GM21529 (cell line): ENCODE measurements around the gene SLC4A3.

ENCODE experiments used
- ATAC-seq: cut with Tn5 transposase; IDR thresholded peaks from one replicate; pipeline ENCODE4 v1.9.1; 2021; ENCODE audit not compliant: unreplicated experiment

Gene SLC4A3

DNA sequence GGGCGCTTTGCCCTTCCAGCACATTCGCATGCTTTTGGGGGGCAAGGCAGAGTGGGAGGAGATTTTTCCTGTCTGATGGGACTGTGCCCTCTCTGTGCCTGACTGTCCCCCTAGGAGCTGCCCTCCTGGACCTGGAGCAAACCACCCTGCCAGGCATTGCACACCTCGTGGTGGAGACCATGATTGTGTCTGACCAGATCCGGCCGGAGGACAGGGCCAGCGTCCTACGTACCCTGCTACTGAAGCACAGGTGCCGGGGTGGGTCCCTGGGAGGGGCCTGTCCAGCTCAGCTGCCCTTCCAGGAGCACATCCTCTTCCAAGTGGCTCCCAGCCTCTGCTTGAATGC lies 5.3 kb downstream of the SLC4A3 start:
- ATAC-seq, result no peak

DNA sequence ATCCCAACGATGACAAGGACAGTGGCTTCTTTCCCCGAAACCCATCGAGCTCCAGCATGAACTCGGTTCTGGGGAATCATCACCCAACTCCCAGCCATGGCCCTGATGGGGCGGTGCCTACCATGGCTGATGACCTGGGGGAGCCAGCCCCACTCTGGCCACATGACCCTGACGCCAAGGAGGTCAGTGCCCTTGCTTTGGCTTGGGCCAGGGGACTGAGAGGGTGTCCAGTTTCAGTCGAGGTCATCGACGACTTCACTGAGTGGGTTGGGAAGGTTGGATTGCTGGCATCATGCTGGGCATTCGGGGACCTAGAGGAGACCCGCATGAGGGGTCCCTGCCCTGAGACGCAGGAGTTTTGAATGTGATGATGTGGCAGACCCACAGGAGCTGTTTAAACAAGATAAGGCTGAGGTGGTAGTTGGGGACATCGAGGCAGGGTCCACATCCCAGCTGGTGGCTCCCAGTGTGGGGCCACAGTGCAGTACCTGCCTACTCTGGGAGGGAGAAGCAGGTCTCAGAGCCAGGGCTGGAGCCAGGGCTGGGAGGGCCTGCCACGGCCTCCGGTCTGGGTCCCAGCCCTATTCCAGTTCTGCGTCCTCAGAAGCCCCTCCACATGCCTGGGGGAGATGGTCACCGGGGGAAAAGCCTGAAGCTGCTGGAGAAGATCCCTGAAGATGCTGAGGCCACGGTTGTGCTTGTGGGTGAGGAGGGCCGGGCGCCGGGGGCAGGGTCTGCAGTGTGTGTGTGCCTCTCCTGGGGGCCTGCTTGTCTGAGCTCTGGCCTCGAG lies 6.0 kb downstream of the SLC4A3 start:
- no peak for ATAC-seq

DNA sequence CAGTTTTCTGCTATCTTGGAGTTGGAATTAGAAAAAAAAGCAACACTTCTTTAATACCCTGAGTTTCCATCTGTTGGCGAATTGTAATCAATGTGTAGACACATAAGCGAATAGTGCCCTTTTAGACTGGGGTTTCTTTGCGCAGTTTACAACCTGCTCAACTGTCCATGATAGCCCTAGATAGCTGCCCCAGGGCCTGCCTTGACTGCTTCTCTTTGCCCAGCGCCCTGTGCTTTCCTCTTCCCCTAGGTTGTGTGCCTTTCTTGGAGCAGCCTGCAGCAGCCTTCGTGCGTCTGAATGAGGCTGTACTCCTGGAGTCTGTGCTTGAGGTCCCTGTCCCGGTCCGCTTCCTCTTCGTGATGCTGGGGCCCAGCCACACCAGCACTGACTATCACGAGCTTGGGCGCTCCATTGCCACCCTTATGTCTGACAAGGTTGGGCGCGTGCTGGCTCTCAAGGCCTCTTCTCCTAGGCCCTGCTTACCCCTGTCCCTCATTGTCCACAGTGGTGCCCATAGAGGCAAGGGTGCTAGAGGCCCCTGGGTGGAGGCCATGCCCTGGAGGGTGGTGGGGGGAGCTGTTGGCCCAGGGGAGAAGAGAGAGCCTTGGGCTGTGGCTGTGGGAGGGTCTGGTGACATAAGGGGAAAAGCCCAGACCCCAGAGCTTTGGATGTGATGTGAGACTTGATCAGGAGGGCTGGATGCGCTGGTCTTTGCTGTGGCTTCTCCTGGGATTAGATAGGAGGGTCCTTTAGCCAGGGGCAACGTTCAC lies 6.9 kb downstream of the SLC4A3 start:
- no peak for ATAC-seq

GRCh38 chr2:219634951-219635751 lies 7.7 kb downstream of the SLC4A3 start:
- no peak for ATAC-seq

DNA sequence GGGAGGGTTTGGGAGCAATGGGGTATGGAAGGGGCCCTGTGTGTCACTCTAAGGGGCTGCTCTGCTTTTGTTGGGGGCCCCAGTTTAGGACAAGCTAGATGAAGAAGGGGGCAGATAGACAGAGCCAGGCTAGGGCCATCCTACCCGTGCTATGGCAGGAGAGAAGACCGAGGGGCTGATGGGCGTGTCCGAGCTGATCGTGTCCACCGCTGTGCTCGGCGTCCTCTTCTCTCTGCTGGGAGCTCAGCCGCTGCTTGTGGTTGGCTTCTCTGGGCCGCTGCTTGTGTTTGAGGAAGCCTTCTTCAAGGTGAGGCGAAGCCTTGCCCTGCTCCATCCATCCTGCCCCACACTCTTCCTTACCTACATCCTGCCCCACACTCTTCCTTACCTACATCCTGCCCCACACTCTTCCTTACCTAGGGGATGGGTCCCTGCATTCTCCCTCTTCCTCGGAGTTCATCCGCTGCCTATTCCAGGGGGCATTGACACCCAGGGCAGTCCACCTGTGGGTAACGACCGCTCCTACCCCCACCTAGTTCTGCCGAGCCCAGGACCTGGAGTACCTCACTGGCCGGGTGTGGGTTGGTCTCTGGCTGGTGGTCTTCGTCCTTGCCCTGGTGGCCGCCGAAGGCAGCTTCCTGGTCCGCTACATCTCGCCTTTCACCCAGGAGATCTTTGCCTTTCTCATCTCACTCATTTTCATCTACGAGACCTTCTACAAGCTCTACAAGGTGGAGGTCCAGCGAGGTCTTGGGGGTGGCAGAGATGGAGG lies 8.9 kb downstream of the SLC4A3 start:
- no peak for ATAC-seq

- no peak for ATAC-seq
These were observed 9.8 kb downstream of the SLC4A3 start for GRCh38 chr2:219636941-219637841.

DNA sequence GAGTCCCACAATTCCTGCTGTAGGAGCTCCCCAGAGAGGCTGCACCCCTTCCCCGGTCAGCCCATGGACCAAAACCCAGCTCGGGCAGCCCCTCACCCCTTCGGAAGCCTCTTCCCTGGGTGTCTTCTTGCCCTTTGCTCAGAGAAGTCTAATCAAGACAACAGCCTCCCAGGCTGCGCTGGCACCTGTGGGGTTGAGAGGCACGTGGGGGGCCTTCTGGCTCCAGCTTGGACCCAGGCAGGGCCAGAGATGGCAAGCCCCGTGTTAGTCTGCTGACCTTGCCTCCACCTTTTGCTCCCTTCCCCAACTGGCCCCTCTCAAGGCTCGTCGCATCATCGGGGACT lies 10.4 kb downstream of the SLC4A3 start:
- no peak for ATAC-seq

DNA sequence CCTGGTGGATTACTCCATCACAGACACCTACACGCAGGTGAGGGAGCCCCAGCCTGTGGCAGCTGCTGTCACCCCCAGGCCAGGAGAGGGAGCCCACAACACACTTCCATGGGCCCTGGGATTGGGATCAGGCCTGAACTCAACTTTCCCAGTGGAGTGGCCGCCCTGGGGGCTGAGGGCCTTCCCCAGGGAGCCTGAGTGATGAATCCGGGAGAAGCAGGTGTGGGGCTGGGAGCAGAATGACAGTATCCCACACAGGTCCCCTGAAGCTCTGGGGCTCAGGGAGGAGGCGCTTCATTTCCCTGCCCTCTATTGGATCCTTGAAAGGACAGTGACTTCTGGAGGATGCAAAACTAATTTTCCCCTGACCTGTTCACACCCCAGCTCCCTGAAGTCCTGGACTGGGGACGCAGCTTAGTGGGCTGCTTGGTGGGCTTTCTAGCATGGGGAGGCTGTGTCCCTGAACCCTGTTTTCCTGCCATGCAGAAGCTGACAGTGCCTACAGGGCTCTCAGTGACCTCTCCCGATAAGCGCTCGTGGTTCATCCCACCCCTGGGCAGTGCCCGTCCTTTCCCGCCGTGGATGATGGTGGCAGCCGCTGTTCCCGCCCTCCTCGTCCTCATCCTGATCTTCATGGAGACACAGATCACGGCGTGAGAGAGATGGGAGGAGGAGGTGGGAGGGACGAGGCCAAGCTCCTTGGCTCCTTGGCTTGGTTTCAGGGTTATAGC lies 11.0 kb downstream of the SLC4A3 start:
- ATAC-seq, result no peak

DNA sequence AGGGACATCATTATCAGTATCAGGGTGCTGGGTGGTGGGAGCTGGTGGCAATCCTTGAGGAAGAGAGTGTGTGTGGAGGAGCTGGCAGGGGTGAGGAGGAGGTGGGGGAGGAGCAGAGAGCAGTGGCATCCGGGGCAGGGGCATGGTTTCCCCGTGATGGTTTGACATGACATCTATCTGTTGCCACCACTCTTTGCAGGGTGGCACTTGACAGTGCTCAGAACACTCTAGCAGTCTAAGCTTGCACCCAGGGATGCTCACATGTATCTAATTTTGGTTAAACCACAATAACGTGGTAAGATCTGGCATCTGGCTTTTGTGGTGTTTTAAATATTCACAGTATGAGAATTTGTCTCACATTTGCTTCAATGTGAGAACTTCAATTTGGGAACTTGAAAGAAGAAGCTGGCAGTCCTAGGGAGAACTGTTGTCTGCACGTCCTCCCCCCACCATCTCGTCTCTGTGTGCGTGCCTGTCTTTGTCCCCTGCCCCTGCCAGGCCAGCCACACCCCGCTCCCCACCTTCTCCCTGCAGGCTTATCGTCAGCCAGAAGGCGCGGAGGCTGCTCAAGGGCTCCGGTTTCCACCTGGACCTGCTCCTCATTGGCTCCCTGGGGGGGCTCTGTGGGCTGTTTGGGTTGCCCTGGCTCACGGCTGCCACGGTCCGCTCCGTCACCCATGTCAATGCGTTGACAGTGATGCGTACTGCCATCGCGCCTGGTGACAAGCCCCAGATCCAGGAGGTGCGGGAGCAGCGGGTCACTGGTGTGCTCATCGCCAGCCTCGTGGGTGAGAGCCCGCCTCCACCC lies 11.7 kb downstream of the SLC4A3 start:
- ATAC-seq, result no peak

DNA sequence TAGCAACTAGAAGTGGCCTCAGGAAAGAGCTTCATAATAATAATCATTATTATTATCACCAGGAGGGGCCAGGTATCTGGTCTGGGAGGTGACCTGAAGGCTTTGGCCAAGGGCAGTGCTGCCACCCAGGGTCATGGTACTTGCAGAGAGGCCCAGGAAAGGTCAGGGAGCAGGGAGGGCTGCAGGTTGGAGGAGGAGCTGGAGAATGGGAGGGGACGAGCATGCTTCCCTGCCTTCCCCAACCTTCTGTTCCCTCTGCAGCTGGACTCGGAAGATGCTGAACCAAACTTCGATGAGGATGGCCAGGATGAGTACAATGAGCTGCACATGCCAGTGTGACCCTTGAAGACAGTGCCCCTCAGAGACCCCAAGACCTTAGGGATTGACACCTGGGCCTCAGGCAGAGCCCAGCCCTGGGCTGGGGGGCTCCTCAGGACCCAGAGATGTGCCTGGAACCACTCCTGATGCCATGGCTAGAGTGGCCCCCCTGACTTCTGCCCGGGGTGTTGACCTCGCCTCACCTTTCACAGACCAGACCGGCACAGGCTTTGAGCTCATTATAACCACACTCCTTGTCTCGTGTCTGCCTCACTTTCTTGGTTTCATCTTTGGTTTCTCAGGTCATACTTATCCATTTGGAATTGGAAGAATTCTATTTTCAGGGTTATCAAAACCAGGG lies 14.1 kb downstream of the SLC4A3 start:
- no peak for ATAC-seq

DNA sequence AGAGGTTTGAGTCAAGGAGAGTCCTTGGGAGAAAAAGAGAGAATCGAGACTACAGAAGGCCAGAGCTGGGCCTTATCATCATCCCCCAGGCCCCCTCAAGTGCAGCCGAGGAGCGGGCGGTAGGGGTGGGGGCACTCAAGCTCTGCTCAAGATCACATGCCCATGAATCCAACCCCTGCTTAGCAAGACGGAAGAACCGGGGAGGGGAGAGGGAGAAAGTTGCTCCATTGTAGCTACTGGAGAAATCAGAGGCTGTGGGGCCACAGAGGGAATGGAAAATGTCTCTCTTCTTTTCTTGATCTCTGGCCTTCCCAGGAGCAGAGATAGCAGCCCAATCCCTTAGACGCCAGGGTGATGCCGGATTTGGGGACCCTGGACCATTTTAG lies 14.6 kb downstream of the SLC4A3 start:
- no peak for ATAC-seq

DNA sequence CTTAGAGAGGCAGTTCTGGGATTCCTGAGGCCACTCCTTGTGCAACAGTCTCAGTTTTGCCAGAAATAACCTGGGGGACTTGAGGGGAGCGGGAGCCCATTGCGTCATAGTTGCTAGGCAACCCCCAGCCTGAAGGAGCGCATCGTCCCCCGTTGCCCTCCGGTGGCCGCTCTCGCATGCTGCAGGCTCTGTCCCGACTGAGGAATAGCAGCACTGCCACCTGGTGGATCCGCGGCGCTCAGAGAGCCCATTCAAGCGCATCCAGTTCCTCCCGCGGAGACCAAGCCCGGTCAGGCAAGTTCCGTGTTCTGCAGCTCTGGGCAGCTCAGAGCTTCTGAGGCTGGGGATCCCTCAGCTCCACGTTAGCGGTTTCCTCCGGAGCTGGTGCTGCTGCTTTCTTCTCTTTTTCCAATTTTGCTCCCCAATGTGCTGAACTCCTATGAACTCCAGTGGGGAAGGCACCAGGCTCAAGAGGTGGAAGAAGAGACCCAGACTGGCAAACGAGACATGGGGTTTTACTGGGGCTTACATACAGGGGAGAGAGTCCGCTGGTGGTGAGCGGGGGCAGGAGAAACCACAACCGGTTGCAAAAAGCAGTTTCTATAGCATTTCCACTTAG lies 15.1 kb downstream of the SLC4A3 start:
- ATAC-seq, result peak; percentile 98

DNA sequence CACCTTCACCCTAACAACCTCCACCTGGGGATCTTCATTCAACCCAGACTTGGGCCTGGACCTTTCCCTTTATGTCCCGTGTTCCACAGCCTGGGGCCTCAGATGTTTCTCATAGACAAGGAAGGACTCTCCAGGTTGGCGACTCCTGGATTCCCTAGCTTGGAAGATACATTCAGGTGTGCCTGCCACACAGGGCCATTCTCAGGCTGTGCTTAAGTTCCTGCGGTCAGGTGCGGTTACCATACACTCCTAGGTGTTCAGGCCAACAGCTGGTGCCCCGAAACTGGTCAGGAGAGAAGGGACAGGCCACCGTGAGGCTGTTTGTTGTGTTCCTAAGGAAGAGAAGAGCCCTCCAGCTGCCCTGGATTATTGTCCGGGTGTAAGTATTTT lies 15.6 kb downstream of the SLC4A3 start:
- no peak for ATAC-seq

DNA sequence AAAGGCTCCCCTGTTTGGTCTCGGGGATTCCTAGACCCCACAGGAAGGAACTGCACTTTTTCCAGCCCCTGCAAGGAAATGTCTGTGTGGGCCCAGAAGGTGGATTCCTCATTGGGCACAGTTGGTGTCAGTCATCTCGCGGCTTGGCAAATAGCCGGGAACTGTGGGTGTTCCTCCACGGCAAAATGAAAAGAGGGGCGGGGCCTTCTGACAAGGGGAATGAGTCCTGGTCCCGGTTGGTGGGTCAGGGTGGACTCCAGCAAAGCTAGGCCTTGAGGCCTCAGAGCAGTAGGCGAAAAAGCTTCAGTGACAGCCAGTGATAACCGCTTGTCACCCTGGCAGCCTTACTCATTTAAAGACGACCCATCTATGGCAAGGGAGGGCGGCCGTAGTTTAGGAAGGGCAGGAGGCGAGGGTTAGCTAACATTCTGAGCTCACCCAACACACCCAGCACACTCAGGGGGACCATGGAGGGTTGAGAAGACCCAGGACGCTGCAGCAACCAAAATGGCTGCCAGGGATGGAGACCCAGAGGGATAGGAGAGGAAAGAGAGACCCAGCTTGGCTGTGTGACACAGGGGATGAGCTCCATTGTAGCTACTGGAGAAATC lies 16.5 kb downstream of the SLC4A3 start:
- no peak for ATAC-seq

DNA sequence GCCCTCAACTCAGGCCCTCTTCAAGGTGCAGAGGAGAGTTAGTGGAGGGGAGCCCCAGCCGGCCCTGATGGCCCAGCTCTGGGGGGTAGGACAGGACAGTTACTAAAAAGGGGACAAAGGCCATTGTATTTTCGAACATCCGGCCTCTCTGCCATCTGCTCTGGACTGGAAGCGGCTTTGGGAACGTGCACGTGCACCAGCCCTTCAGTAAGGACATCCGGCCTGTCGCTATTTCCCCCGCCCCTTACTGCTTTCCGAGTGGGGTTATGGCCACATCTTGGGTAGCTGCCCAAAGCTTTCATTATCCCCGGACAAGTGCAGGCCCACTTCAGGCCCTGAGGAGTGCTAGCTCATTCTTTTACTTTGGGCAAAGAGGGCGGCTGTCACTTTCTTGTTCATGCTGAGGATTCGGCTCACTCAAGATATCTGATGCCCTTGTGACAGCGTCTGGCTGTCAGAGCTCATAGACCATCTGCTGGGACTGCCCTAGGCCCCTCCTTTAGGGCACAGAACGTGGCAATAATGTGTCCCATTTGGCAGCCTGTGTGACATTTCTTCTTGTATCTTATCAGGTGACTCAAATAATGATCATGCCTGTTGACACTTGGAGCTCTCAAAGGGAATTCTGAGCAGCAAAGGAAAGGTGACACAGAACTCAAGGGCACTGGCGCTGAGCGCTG lies 17.5 kb downstream of the SLC4A3 start:
- ATAC-seq, result no peak

GRCh38 chr2:219645631-219646527 lies 18.4 kb downstream of the SLC4A3 start:
- ATAC-seq, result no peak
